Activated T-cell treated with anti-CD3 and anti-CD28 coated beads, Interleukin-2, amount 50 U/mL, for 24 hours (primary cell): ENCODE measurements around the gene DENND1A.

ENCODE experiments used
- DNase-seq: peaks from one replicate; pipeline ENCODE4 v3.0.0-alpha.2; 2020
- H3K27ac Mint-ChIP-seq: 2 replicates; pipeline ENCODE4 v1.8.0; 2020; ENCODE audit warnings: mild to moderate bottlenecking, mixed read lengths
- H3K27me3 Mint-ChIP-seq: 2 replicates; pipeline ENCODE4 v1.8.0; 2020; ENCODE audit warnings: mixed read lengths
- H3K36me3 Mint-ChIP-seq: 2 replicates; pipeline ENCODE4 v1.8.0; 2020; ENCODE audit warnings: low read depth, mixed read lengths
- H3K4me1 Mint-ChIP-seq: 2 replicates; pipeline ENCODE4 v1.8.0; 2020; ENCODE audit warnings: low read depth, mixed read lengths
- H3K4me3 Mint-ChIP-seq: 2 replicates; pipeline ENCODE4 v1.8.0; 2020; ENCODE audit warnings: mild to moderate bottlenecking, moderate library complexity, mixed read lengths
- H3K9me3 Mint-ChIP-seq: 2 replicates; pipeline ENCODE4 v1.8.0; 2020; ENCODE audit warnings: mixed read lengths

The DENND1A gene

DNA sequence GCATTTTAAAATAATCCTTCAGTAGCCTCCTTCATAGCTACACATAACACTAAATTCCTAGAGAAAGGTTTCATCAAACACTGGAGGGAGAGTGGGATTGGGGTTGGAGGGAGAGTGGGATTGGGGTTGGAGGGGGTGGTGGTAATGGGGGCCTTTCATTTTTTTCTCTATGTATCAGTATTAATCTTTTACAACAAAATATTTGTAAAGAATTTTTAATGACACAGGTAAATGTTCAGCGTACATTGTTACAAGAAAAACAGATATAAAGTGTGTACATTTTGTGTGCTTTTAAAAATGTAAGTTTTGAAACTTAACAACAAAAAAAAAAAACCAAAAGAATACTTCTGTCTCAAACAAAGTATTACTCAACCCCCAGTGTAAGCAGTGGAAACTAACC, 266.4 kb downstream of the DENND1A start:
- Mint-ChIP-seq H3K9me3 (peaks cover 24% of the 10 kb centered on the region), H3K36me3 (peaks cover 72% of the 10 kb centered on the region)

GRCh38 chr9:123662057-123662776, 267.7 kb downstream of the DENND1A start:
- no peak overlapping the region for H3K27ac Mint-ChIP-seq
- H3K36me3 Mint-ChIP-seq = peaks cover 61% of the 10 kb centered on the region

More for the DNA sequence above, 266.4 kb downstream of the DENND1A start:
- Mint-ChIP-seq H3K27me3 (no peaks in the 10 kb centered on the region), H3K4me3 (no peak overlapping the region), H3K27ac (no peak overlapping the region), H3K4me1 (no peaks in the 10 kb centered on the region)
- no peak for DNase-seq

DNA sequence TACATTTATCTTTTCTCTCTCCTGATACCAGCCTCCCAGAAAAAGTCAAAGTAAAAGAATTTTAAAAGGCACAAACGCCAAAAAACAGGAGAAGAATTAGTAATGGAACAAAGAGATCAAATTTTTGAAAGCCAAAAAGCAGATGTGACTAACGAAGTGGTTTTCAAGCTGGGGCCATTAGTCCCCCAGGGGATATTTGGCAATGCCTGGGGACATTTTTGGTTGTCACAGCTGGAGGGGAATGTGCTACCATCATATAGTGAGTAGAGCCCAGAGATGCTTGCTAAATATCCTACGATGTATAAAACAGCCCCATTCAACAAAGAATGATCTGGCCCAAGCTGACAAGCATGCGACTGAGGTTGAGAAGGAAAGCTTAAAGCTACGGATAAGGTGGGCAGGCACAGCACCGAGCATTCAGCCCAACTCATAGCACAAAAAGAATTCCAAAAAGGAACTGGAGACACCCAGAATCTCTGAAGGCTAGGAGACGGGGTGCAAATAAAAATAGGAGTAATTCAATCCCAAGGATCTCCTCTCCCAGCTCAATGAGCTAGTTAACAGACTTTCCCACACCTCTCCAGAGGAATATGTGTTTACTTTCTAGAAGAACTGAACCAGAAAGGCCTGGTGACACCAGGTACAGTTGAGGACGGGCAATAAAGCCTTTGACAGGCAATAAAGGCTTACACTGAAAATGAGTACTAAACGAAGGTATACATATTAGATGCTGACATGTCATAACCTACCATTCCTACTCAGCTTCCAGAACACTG, 269.0 kb downstream of the DENND1A start:
- Mint-ChIP-seq H3K9me3 (peaks cover 21% of the 10 kb centered on the region), H3K4me3 (no peak overlapping the region), H3K27ac (no peak overlapping the region), H3K27me3 (no peaks in the 10 kb centered on the region), H3K36me3 (peaks cover 53% of the 10 kb centered on the region), H3K4me1 (no peaks in the 10 kb centered on the region)
- DNase-seq = no peak

More at GRCh38 chr9:123662057-123662776, 267.7 kb downstream of the DENND1A start:
- H3K9me3 Mint-ChIP-seq = peaks cover 24% of the 10 kb centered on the region
- no peak for DNase-seq
- H3K27me3 Mint-ChIP-seq = no peaks in the 10 kb centered on the region
- no peaks in the 10 kb centered on the region for H3K4me1 Mint-ChIP-seq
- H3K4me3 Mint-ChIP-seq = no peak overlapping the region

DNA sequence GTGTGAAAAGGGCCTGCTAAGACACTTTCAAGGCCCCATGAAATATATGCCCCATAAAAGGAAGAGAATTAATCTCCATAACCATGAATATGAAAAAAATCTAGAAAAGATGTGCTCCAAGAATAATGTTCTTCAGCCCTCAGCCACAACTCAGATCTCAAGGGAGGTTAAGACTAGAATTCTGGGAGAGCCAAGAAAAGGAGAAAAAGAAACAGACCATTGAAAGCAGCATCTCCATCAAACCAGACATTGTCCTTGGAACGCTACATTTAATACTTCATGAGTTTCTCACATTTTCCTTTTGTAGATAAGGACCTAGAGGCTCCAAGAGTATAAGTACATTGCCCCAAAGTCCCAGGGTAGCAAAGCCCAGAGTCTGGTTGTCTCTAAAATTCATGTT, 270.6 kb downstream of the DENND1A start:
- no peak for DNase-seq
- H3K4me3 Mint-ChIP-seq = no peak overlapping the region
- H3K27ac Mint-ChIP-seq = no peak overlapping the region
- H3K9me3 Mint-ChIP-seq = peaks cover 11% of the 10 kb centered on the region
- H3K36me3 Mint-ChIP-seq = peaks cover 45% of the 10 kb centered on the region
- no peaks in the 10 kb centered on the region for H3K4me1 Mint-ChIP-seq
- H3K27me3 Mint-ChIP-seq = no peaks in the 10 kb centered on the region

GRCh38 chr9:123658792-123659191, 271.1 kb downstream of the DENND1A start:
- peaks cover 8% of the 10 kb centered on the region for H3K9me3 Mint-ChIP-seq
- H3K27ac Mint-ChIP-seq = no peak overlapping the region
- H3K36me3 Mint-ChIP-seq = peaks cover 47% of the 10 kb centered on the region
- H3K4me3 Mint-ChIP-seq = no peak overlapping the region
- DNase-seq = no peak
- H3K4me1 Mint-ChIP-seq = no peaks in the 10 kb centered on the region
- H3K27me3 Mint-ChIP-seq = no peaks in the 10 kb centered on the region

GRCh38 chr9:123657941-123658340, 272.0 kb downstream of the DENND1A start:
- no peaks in the 10 kb centered on the region for H3K27me3 Mint-ChIP-seq
- no peak overlapping the region for H3K4me3 Mint-ChIP-seq
- H3K9me3 Mint-ChIP-seq = peaks cover 8% of the 10 kb centered on the region
- no peak overlapping the region for H3K27ac Mint-ChIP-seq
- no peaks in the 10 kb centered on the region for H3K4me1 Mint-ChIP-seq
- DNase-seq = no peak
- H3K36me3 Mint-ChIP-seq = peaks cover 43% of the 10 kb centered on the region

- DNase-seq = no peak
- no peak overlapping the region for H3K27ac Mint-ChIP-seq
- peaks cover 3% of the 10 kb centered on the region for H3K9me3 Mint-ChIP-seq
- no peak overlapping the region for H3K4me3 Mint-ChIP-seq
- no peaks in the 10 kb centered on the region for H3K4me1 Mint-ChIP-seq
- peaks cover 40% of the 10 kb centered on the region for H3K36me3 Mint-ChIP-seq
- no peaks in the 10 kb centered on the region for H3K27me3 Mint-ChIP-seq
Observed at GRCh38 chr9:123657099-123657498, 272.8 kb downstream of the DENND1A start.

DNA sequence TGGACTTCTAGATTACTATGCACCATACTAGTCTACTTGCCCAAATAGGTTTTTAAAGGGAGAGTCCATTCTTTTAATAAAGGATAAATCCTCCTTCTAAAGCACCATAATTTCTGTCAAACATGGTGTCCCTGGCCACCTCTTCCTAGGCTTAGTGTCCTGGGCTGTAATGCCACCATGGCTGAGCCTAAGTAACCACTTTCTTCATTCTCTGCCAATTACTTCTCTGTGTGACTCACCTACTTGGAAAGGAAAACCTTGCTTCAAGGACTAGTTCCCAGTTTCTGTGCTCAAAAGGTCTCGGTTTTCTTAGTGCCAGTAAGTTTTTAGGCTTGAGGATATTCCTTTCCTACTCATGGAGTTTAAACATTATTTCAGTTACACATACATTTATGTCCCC, 273.4 kb downstream of the DENND1A start:
- no peak overlapping the region for H3K27ac Mint-ChIP-seq
- peaks cover 40% of the 10 kb centered on the region for H3K36me3 Mint-ChIP-seq
- no peak overlapping the region for H3K4me3 Mint-ChIP-seq
- DNase-seq = no peak
- no peaks in the 10 kb centered on the region for H3K9me3 Mint-ChIP-seq
- H3K4me1 Mint-ChIP-seq = no peaks in the 10 kb centered on the region
- H3K27me3 Mint-ChIP-seq = no peaks in the 10 kb centered on the region

- Mint-ChIP-seq H3K9me3 (no peaks in the 10 kb centered on the region), H3K4me3 (no peak overlapping the region), H3K4me1 (no peaks in the 10 kb centered on the region), H3K36me3 (peaks cover 39% of the 10 kb centered on the region), H3K27ac (no peak overlapping the region), H3K27me3 (no peaks in the 10 kb centered on the region)
- no peak for DNase-seq
Observed at GRCh38 chr9:123655681-123656423, 274.1 kb downstream of the DENND1A start.

GRCh38 chr9:123654994-123655637, 274.8 kb downstream of the DENND1A start:
- H3K27ac Mint-ChIP-seq = no peak overlapping the region
- H3K27me3 Mint-ChIP-seq = no peaks in the 10 kb centered on the region
- no peaks in the 10 kb centered on the region for H3K9me3 Mint-ChIP-seq
- no peak overlapping the region for H3K4me3 Mint-ChIP-seq
- H3K4me1 Mint-ChIP-seq = no peaks in the 10 kb centered on the region
- no peak for DNase-seq
- H3K36me3 Mint-ChIP-seq = peaks cover 40% of the 10 kb centered on the region

GRCh38 chr9:123654218-123654993, 275.5 kb downstream of the DENND1A start:
- no peak overlapping the region for H3K4me3 Mint-ChIP-seq
- no peaks in the 10 kb centered on the region for H3K9me3 Mint-ChIP-seq
- peaks cover 3% of the 10 kb centered on the region for H3K4me1 Mint-ChIP-seq
- H3K27ac Mint-ChIP-seq = no peak overlapping the region
- DNase-seq = no peak
- peaks cover 45% of the 10 kb centered on the region for H3K36me3 Mint-ChIP-seq
- no peaks in the 10 kb centered on the region for H3K27me3 Mint-ChIP-seq

- H3K27me3 Mint-ChIP-seq = no peaks in the 10 kb centered on the region
- no peak overlapping the region for H3K4me3 Mint-ChIP-seq
- peaks cover 51% of the 10 kb centered on the region for H3K36me3 Mint-ChIP-seq
- H3K4me1 Mint-ChIP-seq = peaks cover 3% of the 10 kb centered on the region
- no peaks in the 10 kb centered on the region for H3K9me3 Mint-ChIP-seq
- no peak overlapping the region for H3K27ac Mint-ChIP-seq
- no peak for DNase-seq
Observed at GRCh38 chr9:123652416-123652815, 277.5 kb downstream of the DENND1A start.

GRCh38 chr9:123651871-123652270, 278.1 kb downstream of the DENND1A start:
- H3K27ac Mint-ChIP-seq = no peak overlapping the region
- H3K27me3 Mint-ChIP-seq = no peaks in the 10 kb centered on the region
- H3K36me3 Mint-ChIP-seq = peaks cover 54% of the 10 kb centered on the region
- no peaks in the 10 kb centered on the region for H3K9me3 Mint-ChIP-seq
- peaks cover 3% of the 10 kb centered on the region for H3K4me1 Mint-ChIP-seq
- H3K4me3 Mint-ChIP-seq = no peak overlapping the region
- no peak for DNase-seq

DNA sequence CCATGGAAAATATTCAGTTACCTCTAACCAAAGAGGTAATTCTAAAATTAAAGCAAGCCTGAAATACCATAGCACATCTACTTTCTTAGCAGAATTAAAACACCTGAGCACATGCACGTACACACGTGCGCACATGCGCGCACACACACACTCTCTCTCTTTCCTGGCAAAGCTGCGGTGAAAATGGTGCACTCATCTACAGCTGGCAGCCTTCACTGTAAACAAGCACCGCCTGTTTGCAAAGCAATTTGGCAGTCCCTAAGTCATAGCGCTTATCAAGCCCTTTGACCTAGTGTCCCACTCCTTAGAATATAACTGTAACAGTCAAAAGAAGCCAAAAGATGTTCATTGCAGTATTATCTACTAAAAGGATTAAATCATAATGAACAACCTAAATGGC, 278.7 kb downstream of the DENND1A start:
- DNase-seq = no peak
- H3K36me3 Mint-ChIP-seq = peaks cover 55% of the 10 kb centered on the region
- no peak overlapping the region for H3K4me3 Mint-ChIP-seq
- H3K27me3 Mint-ChIP-seq = no peaks in the 10 kb centered on the region
- peaks cover 3% of the 10 kb centered on the region for H3K4me1 Mint-ChIP-seq
- no peaks in the 10 kb centered on the region for H3K9me3 Mint-ChIP-seq
- no peak overlapping the region for H3K27ac Mint-ChIP-seq
